ENCODE measurements around the gene MBLAC1. TPM values are rescaled to one million over a fixed set of nuclear protein-coding genes. Genes with fewer than 3 reads are reported as not detected.

The MBLAC1 gene
- total and polyA plus RNA-seq, 9 of the 15 experiments (the other 6 are each of a cell fraction or from before 2014, with no cell fraction given), result 0.03 to 3.1 (median 0.52) TPM

GRCh38 chr7:100130608-100131453 is 4.1 kb downstream of the MBLAC1 start (continued):
- 0 out of 2 replicates have a peak, but pooled peaks have one; percentile 27 for TF ChIP-seq TAF7 (tag; IDR thresholded peaks at IDR 0.05)
- TF ChIP-seq CBX2 (IDR thresholded peaks at IDR 0.05; ENCODE audit: insufficient read depth, low read length, poor library complexity, severe bottlenecking), result no peak
- peak; percentile 65 for TF ChIP-seq ASH1L (IDR thresholded peaks at IDR 0.05; ENCODE audit: borderline replicate concordance, low read depth, partially characterized antibody)
- peak; percentile 69 for TF ChIP-seq EP400 (IDR thresholded peaks at IDR 0.05)
- TF ChIP-seq NFYB (IDR thresholded peaks at IDR 0.05; ENCODE audit: extremely low read depth, insufficient read length), result no peak
- no peak for TF ChIP-seq ZNF134 (CRISPR knock-in tag; conservative IDR thresholded peaks at IDR 0.05)
- TF ChIP-seq ATF2 (CRISPR knock-in tag; IDR thresholded peaks at IDR 0.05), result no peak
- TF ChIP-seq WHSC1 (IDR thresholded peaks at IDR 0.05; ENCODE audit: low read length), result no peak
- no peak for TF ChIP-seq ELF1 (tag; IDR thresholded peaks at IDR 0.05)
- peak; percentile 64 for TF ChIP-seq RBFOX2 (IDR thresholded peaks at IDR 0.05; ENCODE audit: low read depth, low read length)
- peak; percentile 44 to 71 for TF ChIP-seq AFF1 (IDR thresholded peaks at IDR 0.05; ENCODE audit: low read depth in 1 of 2, partially characterized antibody in 2 of 2)
- TF ChIP-seq ZBTB9 (CRISPR knock-in tag; IDR thresholded peaks at IDR 0.05), result no peak; the same call in 1 of the 2 replicates
- TF ChIP-seq KAT8 (IDR thresholded peaks at IDR 0.05; ENCODE audit: low read depth), result no peak
- TF ChIP-seq ZSCAN29 (IDR thresholded peaks at IDR 0.05), result no peak
- no peak for TF ChIP-seq CAMTA2 (CRISPR knock-in tag; conservative IDR thresholded peaks at IDR 0.05)
- TF ChIP-seq ZNF740 (CRISPR knock-in tag; IDR thresholded peaks at IDR 0.05), result no peak
- no peak for TF ChIP-seq ZNF740 (tag; IDR thresholded peaks at IDR 0.05)
